T-helper 2 cell treated with Interferon-gamma antibody and Interleukin-4, amounts not matched to agents 5 μg/mL and 100 μg/mL, for 36 hours (primary cell): Measurements from ENCODE around the gene RIN1.
"Not testable (repeated sequence)": the region's sequence is repeated elsewhere in the genome, so short reads cannot be mapped to it uniquely, and the experiment has no call there.

Source experiments
- DNase-seq: peaks from one replicate; pipeline ENCODE4 v3.0.0; 2021; ENCODE audit warnings: low spot score
- H3K27ac Mint-ChIP-seq: one replicate; pipeline ENCODE4 v1.8.0; 2021; ENCODE audit warnings: mild to moderate bottlenecking, mixed read lengths
- H3K27me3 Mint-ChIP-seq: one replicate; pipeline ENCODE4 v1.8.0; 2021; ENCODE audit warnings: low read depth, mixed read lengths
- H3K36me3 Mint-ChIP-seq: one replicate; pipeline ENCODE4 v1.8.0; 2021; ENCODE audit warnings: low read depth, mixed read lengths
- H3K4me1 Mint-ChIP-seq: one replicate; pipeline ENCODE4 v1.8.0; 2021; ENCODE audit warnings: low read depth, mixed read lengths
- H3K4me3 Mint-ChIP-seq: one replicate; pipeline ENCODE4 v1.8.0; 2022; ENCODE audit warnings: mild to moderate bottlenecking, moderate library complexity, mixed read lengths
- H3K9me3 Mint-ChIP-seq: one replicate; pipeline ENCODE4 v1.8.0; 2021; ENCODE audit warnings: mixed read lengths

Gene RIN1

GRCh38 chr11:66336234-66337102 is at the start of gene RIN1:
Gene RIN1 (minus strand): TSS chr11:66336434. CDS start chr11:66336402, 32 bp downstream.
- Mint-ChIP-seq H3K36me3 (peaks cover 9% of the 10 kb centered on the region), H3K27ac (no peak within 1 kb of the TSS), H3K4me3 (peak within 1 kb of the TSS; percentile 54), H3K27me3 (no peaks in the 10 kb centered on the region), H3K4me1 (peaks cover 12% of the 10 kb centered on the region), H3K9me3 (no peaks in the 10 kb centered on the region)
- DNase-seq: peak; percentile 76

- H3K27me3 Mint-ChIP-seq, DNase-seq, H3K9me3 Mint-ChIP-seq, H3K27ac Mint-ChIP-seq, H3K36me3 Mint-ChIP-seq, H3K4me3 Mint-ChIP-seq: not testable (repeated sequence)
- H3K4me1 Mint-ChIP-seq: peaks cover 13% of the 10 kb centered on the region
Observed at GRCh38 chr11:66384316-66384715, 48.1 kb upstream of the RIN1 start.

GRCh38 chr11:66380264-66380663 is 44.0 kb upstream of the RIN1 start:
- not testable (repeated sequence) for H3K9me3 Mint-ChIP-seq, H3K36me3 Mint-ChIP-seq, H3K4me3 Mint-ChIP-seq, H3K27me3 Mint-ChIP-seq, DNase-seq, H3K27ac Mint-ChIP-seq, H3K4me1 Mint-ChIP-seq

- H3K36me3 Mint-ChIP-seq, H3K27me3 Mint-ChIP-seq, H3K9me3 Mint-ChIP-seq, H3K27ac Mint-ChIP-seq, DNase-seq: not testable (repeated sequence)
- peak overlapping the region; percentile 1 for H3K4me3 Mint-ChIP-seq
- peaks cover 16% of the 10 kb centered on the region for H3K4me1 Mint-ChIP-seq
Observed at GRCh38 chr11:66373690-66374287, 37.6 kb upstream of the RIN1 start.

GRCh38 chr11:66373265-66373664 is 37.0 kb upstream of the RIN1 start:
- no peaks in the 10 kb centered on the region for H3K27me3 Mint-ChIP-seq
- H3K27ac Mint-ChIP-seq: no peak overlapping the region
- H3K4me1 Mint-ChIP-seq: peaks cover 16% of the 10 kb centered on the region
- peak overlapping the region; percentile 1 for H3K4me3 Mint-ChIP-seq
- no peaks in the 10 kb centered on the region for H3K9me3 Mint-ChIP-seq
- H3K36me3 Mint-ChIP-seq: no peaks in the 10 kb centered on the region
- DNase-seq: no peak

- Mint-ChIP-seq H3K27me3 (no peaks in the 10 kb centered on the region), H3K9me3 (no peaks in the 10 kb centered on the region), H3K4me1 (peaks cover 16% of the 10 kb centered on the region), H3K36me3 (no peaks in the 10 kb centered on the region), H3K27ac (peak within 1 kb of the TSS; percentile 94), H3K4me3 (peak within 1 kb of the TSS; percentile 88)
- DNase-seq: peak; percentile 81
Observed at GRCh38 chr11:66371627-66372415, 35.6 kb upstream of the RIN1 start, which contains the start of gene SLC29A2. Gene SLC29A2 (minus strand): TSS chr11:66371760. CDS start chr11:66371591, 169 bp downstream.

- peak overlapping the region; percentile 72 for H3K27ac Mint-ChIP-seq
- peaks cover 16% of the 10 kb centered on the region for H3K4me1 Mint-ChIP-seq
- no peak for DNase-seq
- peak overlapping the region; percentile 48 for H3K4me3 Mint-ChIP-seq
- H3K27me3 Mint-ChIP-seq: no peaks in the 10 kb centered on the region
- H3K36me3 Mint-ChIP-seq: no peaks in the 10 kb centered on the region
- H3K9me3 Mint-ChIP-seq: no peaks in the 10 kb centered on the region
Observed at GRCh38 chr11:66369073-66369894, 33.0 kb upstream of the RIN1 start.

- no peak overlapping the region for H3K4me3 Mint-ChIP-seq
- peak overlapping the region; percentile 8 for H3K27ac Mint-ChIP-seq
Observed at GRCh38 chr11:66368484-66368883, 32.2 kb upstream of the RIN1 start.

GRCh38 chr11:66367561-66368312 is 31.5 kb upstream of the RIN1 start:
- no peak for DNase-seq
- H3K9me3 Mint-ChIP-seq: no peaks in the 10 kb centered on the region
- no peaks in the 10 kb centered on the region for H3K36me3 Mint-ChIP-seq
- H3K27ac Mint-ChIP-seq: peak overlapping the region; percentile 8
- H3K27me3 Mint-ChIP-seq: no peaks in the 10 kb centered on the region
- peaks cover 15% of the 10 kb centered on the region for H3K4me1 Mint-ChIP-seq
- no peak overlapping the region for H3K4me3 Mint-ChIP-seq

More at GRCh38 chr11:66368484-66368883, 32.2 kb upstream of the RIN1 start:
- H3K4me1 Mint-ChIP-seq: peaks cover 16% of the 10 kb centered on the region
- H3K27me3 Mint-ChIP-seq: no peaks in the 10 kb centered on the region
- no peaks in the 10 kb centered on the region for H3K9me3 Mint-ChIP-seq
- no peak for DNase-seq
- no peaks in the 10 kb centered on the region for H3K36me3 Mint-ChIP-seq

GRCh38 chr11:66366844-66367477 is 30.7 kb upstream of the RIN1 start:
- Mint-ChIP-seq H3K4me3 (no peak overlapping the region), H3K27me3 (no peaks in the 10 kb centered on the region), H3K36me3 (no peaks in the 10 kb centered on the region), H3K4me1 (peaks cover 9% of the 10 kb centered on the region), H3K27ac (no peak overlapping the region), H3K9me3 (no peaks in the 10 kb centered on the region)
- no peak for DNase-seq

- DNase-seq: no peak
- H3K9me3 Mint-ChIP-seq: no peaks in the 10 kb centered on the region
- peaks cover 9% of the 10 kb centered on the region for H3K4me1 Mint-ChIP-seq
- no peaks in the 10 kb centered on the region for H3K36me3 Mint-ChIP-seq
- no peak overlapping the region for H3K4me3 Mint-ChIP-seq
- no peaks in the 10 kb centered on the region for H3K27me3 Mint-ChIP-seq
- H3K27ac Mint-ChIP-seq: no peak overlapping the region
Observed at GRCh38 chr11:66365711-66366619, 29.7 kb upstream of the RIN1 start.

- no peak for DNase-seq
- Mint-ChIP-seq H3K4me1 (peaks cover 5% of the 10 kb centered on the region), H3K9me3 (no peaks in the 10 kb centered on the region), H3K27me3 (no peaks in the 10 kb centered on the region), H3K4me3 (no peak overlapping the region), H3K27ac (no peak overlapping the region), H3K36me3 (no peaks in the 10 kb centered on the region)
Observed at GRCh38 chr11:66365166-66365565, 28.9 kb upstream of the RIN1 start.
